Smooth muscle cell (in vitro differentiated cells): ENCODE data around the gene VWDE. TPM values are rescaled to one million over a fixed set of nuclear protein-coding genes. Genes with fewer than 3 reads are reported as not detected.

Source experiments
- DNase-seq: peaks from one replicate; lab custom pipeline; 2025; ENCODE audit not compliant: unreplicated experiment; lab: John Stamatoyannopoulos, UW
- H2AFZ ChIP-seq: fragments of 200-600 bp; sonication (generic); 2 replicates; pipeline ENCODE4 v1.6.0; 2016; ENCODE audit warnings: antibody characterized with exemption, low read depth, mild to moderate bottlenecking
- H3F3A ChIP-seq: fragments of 200-600 bp; sonication (generic); 2 replicates; pipeline ENCODE4 v1.6.0; 2017; ENCODE audit warnings: antibody characterized with exemption, low read depth
- H3K27ac ChIP-seq: fragments of 200-600 bp; sonication (generic); 2 replicates; pipeline ENCODE4 v1.5.1; 2016; ENCODE audit warnings: low read depth, mild to moderate bottlenecking
- H3K27me3 ChIP-seq: fragments of 200-600 bp; sonication (generic); 2 replicates; pipeline ENCODE4 v1.6.1; 2016; ENCODE audit warnings: low read depth, mild to moderate bottlenecking
- H3K36me3 ChIP-seq: fragments of 200-600 bp; sonication (generic); 2 replicates; pipeline ENCODE4 v1.5.1; 2016; ENCODE audit warnings: low read depth
- H3K4me1 ChIP-seq: fragments of 200-600 bp; sonication (generic); 2 replicates; pipeline ENCODE4 v1.5.1; 2016; ENCODE audit warnings: low read depth
- H3K4me2 ChIP-seq: fragments of 200-600 bp; sonication (generic); 2 replicates; pipeline ENCODE4 v1.6.0; 2016; ENCODE audit warnings: mild to moderate bottlenecking
- H3K4me3 ChIP-seq: fragments of 200-600 bp; sonication (generic); 2 replicates; pipeline ENCODE4 v1.5.1; 2016; ENCODE audit warnings: mild to moderate bottlenecking
- H3K79me2 ChIP-seq: fragments of 200-600 bp; sonication (generic); 2 replicates; pipeline ENCODE4 v1.6.0; 2016; ENCODE audit warnings: low read depth, mild to moderate bottlenecking
- H3K9ac ChIP-seq: fragments of 200-600 bp; sonication (generic); 2 replicates; pipeline ENCODE4 v1.6.0; 2016; ENCODE audit warnings: low read depth
- H3K9me3 ChIP-seq: fragments of 200-600 bp; sonication (generic); replicated peaks from 2 replicates; pipeline ENCODE4 v1.5.1; 2016; ENCODE audit warnings: low read depth
- H4K20me1 ChIP-seq: fragments of 200-600 bp; sonication (generic); 2 replicates; pipeline ENCODE4 v1.6.0; 2016; ENCODE audit warnings: low read depth
- CTCF ChIP-seq: fragments of 200-600 bp; sonication (generic); IDR thresholded peaks from 2 replicates; pipeline ENCODE4 v1.5.1; 2017; ENCODE audit warnings: borderline replicate concordance, mild to moderate bottlenecking, antibody characterized with exemption; ENCODE audit not compliant: insufficient read depth, poor library complexity, severe bottlenecking
- WGBS: methylation state at CpG from one replicate; pipeline ENCODE4 v1.1.7; 2016; ENCODE audit warnings: low lambda C conversion rate; 5-methylcytosine and 5-hydroxymethylcytosine counted together
- polyA plus RNA-seq: library from polyadenylated mRNA; unstranded; fragments of >200 nt; fragmentation: Nextera tagmentation; extraction: Ambion mirVana; gene quantifications from 2 replicates; pipeline ENCODE4 v1.2.1, GENCODE V29; 2016
- total RNA-seq: library from RNA; depleted of rRNA; stranded (reverse); fragments of >200 nt; gene quantifications from 2 replicates; pipeline ENCODE4 v1.2.3, GENCODE V29; 2014

Gene VWDE
- total and polyA plus RNA-seq, 2 experiments from 2014 or later, result 0.49 TPM; not detected in 1

- no peaks in the 10 kb centered on the region for H3K36me3 ChIP-seq
- no peak overlapping the region for H3K4me3 ChIP-seq
- no peak overlapping the region for H3K9ac ChIP-seq
- H3F3A ChIP-seq, result no peaks in the 10 kb centered on the region
- H3K4me2 ChIP-seq, result no peak overlapping the region
- H3K27ac ChIP-seq, result no peak overlapping the region
- H2AFZ ChIP-seq, result no peak overlapping the region
- 90% methylated on average over 2 of the region's 2 CpGs for WGBS
- no peaks in the 10 kb centered on the region for H3K9me3 ChIP-seq
- no peaks in the 10 kb centered on the region for H4K20me1 ChIP-seq
- H3K79me2 ChIP-seq, result no peaks in the 10 kb centered on the region
- H3K4me1 ChIP-seq, result no peaks in the 10 kb centered on the region
- no peak for DNase-seq
- no peaks in the 10 kb centered on the region for H3K27me3 ChIP-seq
- no peak for TF ChIP-seq CTCF
Observed at GRCh38 chr7:12294701-12295100, 109.0 kb downstream of the VWDE start.

DNA sequence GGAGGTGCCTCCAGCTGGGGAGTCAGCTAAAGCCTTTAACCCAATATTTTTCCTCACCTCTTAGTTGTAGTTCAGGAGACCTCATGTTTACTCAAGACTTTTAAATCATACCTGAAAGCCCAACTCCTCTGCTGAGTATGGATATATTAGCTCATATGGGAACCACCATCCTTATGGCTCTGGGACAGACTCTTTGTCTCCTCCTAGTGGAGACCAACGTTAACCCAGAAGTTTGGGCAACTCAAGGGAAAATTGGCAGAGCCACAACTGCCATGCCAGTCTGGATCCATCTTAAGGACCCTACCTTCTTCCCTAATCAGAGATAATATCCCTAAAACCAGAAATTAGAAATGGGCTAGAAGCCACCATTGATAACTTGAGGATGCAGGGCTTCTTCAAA lies 111.8 kb downstream of the VWDE start:
- Histone ChIP-seq H3K36me3 (no peaks in the 10 kb centered on the region), H3K9me3 (no peaks in the 10 kb centered on the region), H3K4me2 (no peak overlapping the region), H3K4me3 (no peak overlapping the region), H3K9ac (no peak overlapping the region), H4K20me1 (no peaks in the 10 kb centered on the region), H3K27me3 (no peaks in the 10 kb centered on the region), H3K27ac (no peak overlapping the region), H3K79me2 (no peaks in the 10 kb centered on the region), H2AFZ (no peak overlapping the region), H3K4me1 (no peaks in the 10 kb centered on the region), H3F3A (no peaks in the 10 kb centered on the region)
- DNase-seq, result no peak
- 81% methylated on average over 1 of the region's 1 CpG for WGBS
- TF ChIP-seq CTCF, result no peak

DNA sequence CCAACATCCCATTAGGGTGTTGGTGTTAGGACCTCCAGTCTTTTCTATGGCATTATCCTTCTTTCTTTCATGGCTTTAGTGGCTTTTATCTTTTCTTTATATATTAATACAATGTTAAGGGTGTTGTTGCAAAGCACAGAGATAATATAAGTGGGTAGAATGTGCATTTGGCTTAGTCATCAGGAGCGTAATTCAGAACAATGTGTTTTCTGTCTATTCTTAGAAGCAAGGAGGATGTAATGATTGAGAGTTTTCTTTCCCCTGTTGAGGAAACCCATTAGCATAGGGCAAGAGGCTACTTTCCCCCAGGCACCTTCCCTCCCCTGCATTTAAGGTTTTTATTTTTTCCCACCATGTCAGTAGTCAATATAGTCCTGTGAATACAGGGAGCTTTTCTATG lies 112.9 kb downstream of the VWDE start:
- H3K9me3 ChIP-seq, result no peaks in the 10 kb centered on the region
- WGBS, result 72% methylated on average over 1 of the region's 1 CpG
- no peaks in the 10 kb centered on the region for H3K4me1 ChIP-seq

More for the DNA sequence above, 112.9 kb downstream of the VWDE start:
- Histone ChIP-seq H3K9ac (no peak overlapping the region), H2AFZ (no peak overlapping the region), H3K36me3 (no peaks in the 10 kb centered on the region), H3K4me2 (no peak overlapping the region), H3K27ac (no peak overlapping the region), H3K4me3 (no peak overlapping the region), H3K27me3 (no peaks in the 10 kb centered on the region), H3F3A (no peaks in the 10 kb centered on the region), H3K79me2 (no peaks in the 10 kb centered on the region), H4K20me1 (no peaks in the 10 kb centered on the region)
- no peak for TF ChIP-seq CTCF
- no peak for DNase-seq
